ENCODE results near the gene PIP4K2C. TPM values are rescaled to one million over a fixed set of nuclear protein-coding genes. Genes with fewer than 3 reads are reported as not detected.

PIP4K2C gene
- total RNA-seq, 1 experiment from 2014 or later: 37.1 TPM

GRCh38 chr12:57558864-57559263, 32.1 kb upstream of the PIP4K2C start:
- no peak overlapping the region for H3K27ac ChIP-seq (ENCODE audit: insufficient read length, low read depth, low read length)
- peaks cover 7 to 11% of the 10 kb centered on the region in 2 experiments for H3K4me1 Mint-ChIP-seq
- H3K36me3 Mint-ChIP-seq (ENCODE audit: insufficient read depth in 1 of 3, low read depth in 3 of 3): peaks cover 5 to 11% (median 11%) of the 10 kb centered on the region in 3 experiments; a peak in 6 of 7 replicates
- H2BK120ac ChIP-seq (ENCODE audit: low read depth, low read length, poor library complexity, severe bottlenecking): no peak overlapping the region
- H3K4me3 Mint-ChIP-seq: no peak overlapping the region
- no peak overlapping the region for H3K56ac ChIP-seq (ENCODE audit: insufficient read length, low read depth, low read length)
- H4K8ac ChIP-seq (replicated peaks; ENCODE audit: insufficient read length, low read depth, low read length): no peak overlapping the region
- H3K4me2 ChIP-seq (ENCODE audit: insufficient read depth, insufficient read length, low read length): no peak overlapping the region
- no peak overlapping the region for H2BK15ac ChIP-seq (ENCODE audit: low read depth, low read length)
- no peak for DNase-seq
- no peak overlapping the region for H3K9ac ChIP-seq (ENCODE audit: extremely low read depth, insufficient read length, low read length)
- H3K18ac ChIP-seq (ENCODE audit: insufficient read length, low read depth, low read length): no peak overlapping the region
- peaks cover 3% of the 10 kb centered on the region; the same call in 1 of the 2 replicates for H3K79me2 ChIP-seq (ENCODE audit: insufficient read depth, low read length)
- no peaks in the 10 kb centered on the region for H4K20me1 ChIP-seq (ENCODE audit: control insufficient read depth, insufficient read depth, insufficient read length)
- no peaks in the 10 kb centered on the region for H3K27me3 Mint-ChIP-seq (ENCODE audit: low read depth)
- peaks cover 3% of the 10 kb centered on the region for H3K79me1 ChIP-seq (ENCODE audit: insufficient read depth, low read depth, low read length, poor library complexity, severe bottlenecking)
- no peaks in the 10 kb centered on the region for H3K9me3 Mint-ChIP-seq
- no peak overlapping the region for H2BK20ac ChIP-seq (ENCODE audit: low read depth, low read length, poor library complexity, severe bottlenecking)
- H4K5ac ChIP-seq (ENCODE audit: insufficient read length, low read depth, low read length): no peak overlapping the region
- H4K91ac ChIP-seq (ENCODE audit: insufficient read length, low read depth, low read length): no peak overlapping the region
- no peak overlapping the region for H3K14ac ChIP-seq (ENCODE audit: insufficient read depth, low read length)
- no peak overlapping the region for H3K23ac ChIP-seq (ENCODE audit: insufficient read length, low read depth, low read length)
- no peaks in the 10 kb centered on the region for H3K27me3 ChIP-seq (ENCODE audit: insufficient read depth, low read length)
- no peak for TF ChIP-seq CTCF (conservative IDR thresholded peaks at IDR 0.05)
- H2BK12ac ChIP-seq (ENCODE audit: insufficient read length, low read depth, low read length): no peak overlapping the region
- H3T11ph ChIP-seq (ENCODE audit: low read length): no peak overlapping the region
- no CpG with 5 or more reads among the region's 4 CpGs for WGBS (ENCODE audit: extremely low coverage, insufficient read length, low lambda C conversion rate)
- H2AFZ ChIP-seq (ENCODE audit: low read length): no peak overlapping the region
- no peak overlapping the region for H3K4ac ChIP-seq (ENCODE audit: low read depth, low read length)
- no peak overlapping the region for H2BK5ac ChIP-seq (ENCODE audit: insufficient read length, low read length)
- no peaks in the 10 kb centered on the region for H3K4me1 ChIP-seq (ENCODE audit: insufficient read depth, low read length)
- no peaks in the 10 kb centered on the region for H3K9me3 ChIP-seq (ENCODE audit: control insufficient read depth, low read depth, low read length)
- no peak overlapping the region for H2AK5ac ChIP-seq (ENCODE audit: insufficient read length, low read length)
- H3K23me2 ChIP-seq (ENCODE audit: insufficient read length, low read depth, low read length, poor library complexity, severe bottlenecking): no peaks in the 10 kb centered on the region
- no peak overlapping the region for H3K27ac Mint-ChIP-seq

Measured in H9 (cell line).